SW 1271 (cell line): ENCODE measurements around the gene VRTN.
"Not testable (repeated sequence)": the region's sequence is repeated elsewhere in the genome, so short reads cannot be mapped to it uniquely, and the experiment has no call there.

Experiments used
- DNase-seq, 2 experiments: peaks; one replicate each; lab custom pipeline; 2025; lab: John Stamatoyannopoulos, UW

Gene VRTN, protein sequence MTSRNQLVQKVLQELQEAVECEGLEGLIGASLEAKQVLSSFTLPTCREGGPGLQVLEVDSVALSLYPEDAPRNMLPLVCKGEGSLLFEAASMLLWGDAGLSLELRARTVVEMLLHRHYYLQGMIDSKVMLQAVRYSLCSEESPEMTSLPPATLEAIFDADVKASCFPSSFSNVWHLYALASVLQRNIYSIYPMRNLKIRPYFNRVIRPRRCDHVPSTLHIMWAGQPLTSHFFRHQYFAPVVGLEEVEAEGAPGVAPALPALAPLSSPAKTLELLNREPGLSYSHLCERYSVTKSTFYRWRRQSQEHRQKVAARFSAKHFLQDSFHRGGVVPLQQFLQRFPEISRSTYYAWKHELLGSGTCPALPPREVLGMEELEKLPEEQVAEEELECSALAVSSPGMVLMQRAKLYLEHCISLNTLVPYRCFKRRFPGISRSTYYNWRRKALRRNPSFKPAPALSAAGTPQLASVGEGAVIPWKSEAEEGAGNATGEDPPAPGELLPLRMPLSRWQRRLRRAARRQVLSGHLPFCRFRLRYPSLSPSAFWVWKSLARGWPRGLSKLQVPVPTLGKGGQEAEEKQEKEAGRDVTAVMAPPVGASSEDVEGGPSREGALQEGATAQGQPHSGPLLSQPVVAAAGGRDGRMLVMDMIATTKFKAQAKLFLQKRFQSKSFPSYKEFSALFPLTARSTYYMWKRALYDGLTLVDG

DNA sequence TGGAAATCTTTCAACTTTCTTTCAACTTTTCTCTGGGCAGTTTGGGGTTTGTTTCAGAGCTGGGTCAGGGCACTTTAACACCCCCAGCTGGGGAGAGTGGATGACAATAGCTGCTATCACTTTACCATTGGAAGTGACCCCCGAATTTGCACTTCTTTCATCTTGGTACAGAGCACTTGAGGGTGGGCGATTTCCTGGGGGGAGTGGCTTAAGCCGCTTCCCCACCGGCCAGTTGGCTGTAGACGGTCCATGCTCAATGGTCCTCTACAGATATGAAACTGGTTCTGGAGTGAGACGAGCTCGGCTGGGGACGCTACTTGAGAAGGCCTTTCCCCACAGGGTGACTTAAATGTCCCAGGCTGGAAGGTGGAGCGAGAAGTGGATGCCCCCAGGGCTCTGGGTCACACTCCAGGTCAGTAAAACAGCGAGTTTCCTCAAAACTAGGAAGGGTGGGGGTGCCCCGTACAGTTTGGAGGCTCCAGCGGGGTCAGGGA is at the start of gene VRTN:
TSS of gene VRTN (plus strand) at position 231 of the 494 bp plus-strand sequence. CDS start 8,313 bp downstream, outside the sequence.
- DNase-seq, result no peak

DNA sequence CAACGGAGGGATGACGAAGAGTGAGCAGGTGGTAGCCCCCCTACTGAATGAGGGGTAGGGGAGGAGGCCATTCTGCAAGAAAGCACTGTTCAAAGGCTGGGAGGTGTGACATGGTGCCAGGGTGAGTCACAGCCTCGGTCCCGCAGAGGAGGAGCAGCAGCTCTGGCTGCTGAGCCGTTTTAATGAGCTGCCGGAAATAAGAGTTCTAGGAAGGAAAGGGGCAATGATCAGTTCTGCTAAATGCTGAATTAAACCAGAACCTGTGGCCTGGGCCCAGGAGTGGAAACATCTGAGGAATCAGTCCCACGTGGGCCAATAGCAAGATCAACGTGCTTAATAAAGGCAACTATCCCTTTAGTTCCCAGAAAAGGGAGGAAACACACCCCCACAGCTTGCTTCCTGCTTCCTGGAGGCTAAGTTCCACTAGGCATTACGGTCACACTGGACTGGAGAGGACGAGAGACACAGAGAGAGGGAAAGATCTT is 49.2 kb upstream of the VRTN start:
- no peak for DNase-seq

DNA sequence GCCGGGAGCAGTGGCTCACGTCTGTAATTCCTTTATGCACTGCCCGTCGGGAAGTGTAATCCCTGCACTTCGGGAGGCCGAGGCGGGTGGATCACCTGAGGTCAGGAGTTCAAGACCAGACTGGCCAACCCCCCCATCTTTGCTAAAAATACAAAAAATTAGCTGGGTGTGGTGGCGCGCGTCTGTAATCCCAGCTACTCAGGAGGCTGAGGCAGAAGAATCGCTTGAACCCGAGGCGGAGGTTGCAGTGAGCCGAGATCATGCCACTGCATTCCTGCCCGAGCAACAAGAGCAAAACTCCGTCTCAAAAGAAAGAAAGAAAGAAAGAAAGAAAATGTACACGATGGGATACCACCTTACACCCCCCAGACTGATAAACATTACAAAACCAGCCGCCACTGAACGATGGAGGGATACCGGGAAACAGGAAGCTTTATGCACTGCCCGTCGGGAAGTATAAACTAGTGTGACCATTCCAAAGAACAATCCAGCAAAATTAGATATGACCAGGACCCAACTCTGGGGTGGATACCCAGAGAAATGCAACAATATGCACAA is 46.6 kb upstream of the VRTN start:
- no peak for DNase-seq

DNA sequence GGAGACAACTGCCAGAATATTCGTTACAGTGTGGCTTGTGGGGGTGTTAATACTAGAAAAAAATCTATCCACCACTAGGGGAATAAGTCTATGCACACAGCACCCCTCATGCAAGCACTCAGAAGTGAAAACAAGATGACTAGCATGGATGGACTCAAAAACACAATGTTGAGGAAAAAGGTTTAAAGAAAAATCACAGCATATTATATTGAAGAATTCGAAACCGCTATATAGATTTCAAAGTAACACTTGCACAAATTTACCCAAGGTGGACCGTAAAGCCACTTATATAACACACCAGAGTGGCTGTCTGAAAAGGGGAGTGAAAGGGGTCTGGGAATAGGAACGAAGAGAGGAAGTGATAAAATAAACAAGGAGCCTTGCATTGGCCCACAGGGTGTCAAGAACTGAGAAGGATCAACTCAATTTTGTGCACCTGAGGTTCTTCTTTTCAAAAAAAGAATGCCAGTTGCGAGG is 46.1 kb upstream of the VRTN start:
- peak in 1 of 2 experiments; percentile 70 for DNase-seq

DNA sequence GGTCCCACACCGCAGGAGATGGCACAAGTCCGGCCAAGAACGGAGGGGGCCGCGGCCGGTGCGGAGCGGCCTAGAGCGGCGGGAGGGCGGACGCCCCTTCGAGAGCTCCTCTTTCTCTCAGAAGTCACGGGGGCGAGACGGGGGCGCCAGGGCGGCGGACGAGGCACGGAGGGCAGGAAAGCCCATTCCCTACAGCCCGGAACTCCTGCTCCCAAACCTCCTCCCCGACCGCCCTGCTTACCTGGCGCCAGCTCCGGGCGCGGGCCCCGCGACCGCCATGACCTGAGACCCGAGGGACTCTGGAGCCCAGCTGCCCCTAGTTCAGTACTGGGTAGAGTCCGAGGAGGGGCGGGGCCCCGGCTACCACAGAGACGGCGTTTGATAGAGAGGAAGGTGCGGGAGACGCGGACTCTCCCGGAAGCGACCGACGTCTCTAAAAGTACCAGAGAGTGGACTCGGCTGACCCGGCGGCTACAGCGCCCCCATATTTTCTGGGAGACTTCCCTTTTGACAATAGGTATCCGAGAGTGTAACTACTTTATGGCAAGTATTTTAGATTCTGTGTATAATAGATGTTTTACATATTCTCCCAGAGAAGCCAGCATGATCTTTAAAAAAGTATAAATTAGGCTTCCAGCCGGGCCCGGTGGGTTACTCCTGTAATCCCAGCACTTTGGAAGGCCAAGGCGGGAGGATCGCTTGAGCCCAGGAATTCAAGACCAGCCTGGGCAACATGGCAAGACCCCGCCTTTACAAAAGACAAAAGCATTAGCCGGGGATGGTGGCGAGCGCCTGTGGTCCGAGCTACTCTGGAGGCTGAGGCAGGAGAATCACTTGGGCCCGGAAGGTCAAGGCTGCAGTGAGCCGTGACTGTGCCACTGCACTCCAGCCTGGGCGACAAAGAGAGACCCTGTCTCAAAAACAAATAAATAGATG is 45.4 kb upstream of the VRTN start, which contains the start of gene ABCD4:
TSS of gene ABCD4 (minus strand) at position 301 of the 936 bp plus-strand sequence. CDS start at position 279, 22 bp downstream.
- DNase-seq, result peak; percentile 88 to 97

DNA sequence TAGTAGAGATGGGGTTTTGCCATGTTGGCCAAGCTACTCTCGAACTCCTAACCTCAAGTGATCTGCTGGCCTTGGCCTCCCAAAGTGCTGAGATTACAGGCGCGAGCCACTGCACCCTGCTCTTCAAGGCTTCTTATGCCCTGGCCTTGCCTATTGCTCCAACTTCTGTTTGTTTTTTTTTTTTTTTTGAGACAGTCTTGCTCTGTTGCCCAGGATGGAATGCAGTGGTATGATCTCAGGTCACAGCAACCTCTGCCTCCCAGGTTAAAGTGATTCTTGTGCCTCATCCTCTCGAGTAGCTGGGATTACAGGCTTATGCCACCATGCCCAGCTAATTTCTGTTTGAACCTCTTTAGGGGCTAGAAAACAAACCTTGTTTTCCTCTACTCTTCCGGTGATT is 39.6 kb upstream of the VRTN start:
- DNase-seq, result no peak

DNA sequence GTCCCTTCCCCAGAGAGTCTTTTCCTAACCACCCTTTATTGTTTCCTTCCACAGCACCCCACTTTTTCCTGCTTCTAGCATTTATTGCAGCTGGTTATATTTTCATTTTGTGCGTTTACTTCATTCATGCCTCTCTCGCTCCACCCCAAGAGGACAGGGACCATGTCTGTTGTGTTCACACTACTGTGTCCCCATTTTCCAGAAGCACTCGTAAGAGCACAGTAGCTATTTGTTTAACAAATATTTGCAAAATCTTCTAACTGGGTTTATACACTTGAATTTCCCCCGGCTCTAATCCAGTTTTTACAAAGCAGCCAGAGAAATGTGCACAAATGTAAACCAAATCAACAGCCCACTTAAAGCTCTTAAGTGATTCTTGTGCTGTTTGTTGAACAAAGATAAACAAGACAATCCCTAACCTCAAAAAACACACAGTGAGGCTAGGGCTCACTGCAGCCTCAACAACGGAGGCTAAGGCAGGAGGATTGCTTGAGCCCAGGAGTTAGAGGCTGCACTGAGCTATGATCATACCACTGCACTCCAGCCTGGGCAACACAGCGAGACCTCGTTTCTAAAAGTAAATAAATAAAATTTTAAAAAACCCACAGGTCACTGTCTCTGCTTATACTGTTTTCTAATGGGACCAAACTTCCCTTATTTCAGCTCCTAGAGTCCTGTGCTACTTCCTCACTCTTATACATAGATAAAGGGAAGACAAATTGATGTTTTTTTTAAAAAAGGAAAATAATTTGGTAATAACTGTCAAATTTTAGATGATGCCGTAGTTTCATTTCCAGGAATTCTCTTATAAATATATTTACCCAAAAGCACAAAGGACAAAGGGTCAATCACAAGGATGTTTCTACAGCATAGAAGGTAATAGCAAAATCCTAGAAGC is 38.9 kb upstream of the VRTN start:
- DNase-seq, result no peak

DNA sequence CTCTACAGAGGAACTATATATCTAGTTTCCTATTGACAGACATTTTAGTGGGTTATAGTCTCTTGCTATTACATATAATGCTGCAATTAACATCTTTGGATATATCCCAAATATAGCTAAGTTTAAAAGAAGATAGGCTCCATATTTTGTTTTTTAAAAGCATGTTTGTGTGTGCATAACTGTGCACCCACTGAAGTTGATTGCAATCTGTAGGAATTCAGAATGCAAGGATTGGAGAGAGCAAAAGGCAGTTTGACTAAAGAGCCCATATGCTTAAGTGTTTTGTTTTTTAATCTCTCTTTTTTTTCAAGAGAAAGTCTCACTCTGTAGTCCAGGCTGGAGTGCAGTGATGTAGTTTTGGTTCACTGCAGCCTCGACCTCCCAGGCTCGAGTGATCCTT is 36.1 kb upstream of the VRTN start:
- no peak for DNase-seq

DNA sequence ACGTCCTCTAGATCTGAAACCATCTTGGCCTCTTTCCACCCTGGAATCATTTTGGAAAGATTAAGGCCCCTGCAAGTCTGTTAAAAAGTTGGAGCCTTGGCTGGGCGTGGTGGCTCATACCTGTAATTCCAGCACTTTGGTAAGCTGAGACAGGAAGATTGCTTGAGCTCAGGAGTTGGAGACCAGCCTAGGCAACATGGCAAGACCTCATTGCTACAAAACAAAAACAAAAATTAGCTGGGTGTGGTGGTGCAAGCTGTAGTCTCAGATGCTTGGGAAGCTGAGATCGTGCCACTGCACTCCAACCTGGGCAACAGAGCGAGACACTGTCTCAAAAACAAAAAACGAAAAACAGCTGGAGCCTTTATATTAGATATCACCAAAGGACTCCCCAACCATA is 34.7 kb upstream of the VRTN start:
- no peak for DNase-seq

DNA sequence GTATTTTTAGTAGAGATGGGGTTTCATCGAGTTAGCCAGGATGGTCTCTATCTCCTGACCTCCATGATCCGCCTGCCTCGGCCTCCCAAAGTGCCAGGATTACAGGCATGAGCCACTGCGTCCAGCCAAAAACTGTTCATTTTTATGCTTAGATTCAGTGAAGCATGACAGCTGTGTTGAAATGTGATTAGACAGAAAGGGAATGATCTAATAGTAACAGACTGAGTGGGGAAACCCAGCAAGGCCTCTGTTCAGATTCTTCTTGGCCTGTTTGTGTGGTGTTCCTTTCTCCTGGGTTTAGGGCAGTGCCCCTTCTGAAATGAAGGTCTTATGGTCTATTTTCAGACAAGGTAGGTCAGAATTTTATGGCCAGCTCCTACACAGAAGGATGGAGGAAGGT is 33.7 kb upstream of the VRTN start:
- no peak for DNase-seq

DNA sequence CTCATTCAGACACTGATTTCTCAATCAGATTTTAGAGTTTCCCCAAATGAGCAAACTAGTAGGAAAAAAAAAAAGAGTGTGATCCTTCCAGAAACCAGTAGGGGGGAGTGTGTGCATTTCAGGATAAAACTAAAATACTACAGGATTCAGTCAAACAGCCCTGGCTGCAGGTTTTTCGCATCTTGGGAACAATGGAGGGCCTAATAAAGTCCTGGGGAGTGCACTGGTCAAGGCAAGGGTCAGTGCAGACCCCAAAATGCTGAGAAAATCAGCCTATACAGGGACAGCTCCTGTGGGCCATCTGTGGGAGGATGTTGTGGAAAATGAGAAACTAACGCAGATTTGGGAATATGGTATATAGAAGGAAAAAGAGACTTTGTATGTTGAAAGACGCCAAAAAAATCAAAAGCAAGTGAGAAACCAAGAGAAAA is 23.3 kb upstream of the VRTN start:
- peak in 1 of 2 experiments; percentile 48 for DNase-seq

DNA sequence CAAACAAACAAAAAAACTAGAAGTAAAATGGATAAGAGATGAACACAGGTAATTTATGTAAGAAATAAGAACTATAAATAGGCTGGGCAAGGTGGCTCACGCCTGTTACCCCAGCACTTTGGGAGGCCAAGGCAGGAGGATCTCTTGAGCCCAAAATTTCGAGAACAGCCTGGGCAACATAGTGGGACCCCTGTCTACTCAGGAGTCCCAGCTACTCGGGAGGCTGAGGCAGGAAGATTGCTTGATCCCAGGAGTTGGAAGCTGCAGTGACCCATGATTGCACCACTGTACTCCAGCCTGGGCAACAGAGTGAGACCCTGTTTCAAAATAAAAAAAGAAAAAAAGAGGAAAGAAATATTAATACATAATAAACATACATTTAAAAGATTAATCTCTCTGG is 22.8 kb upstream of the VRTN start:
- DNase-seq, result no peak

DNA sequence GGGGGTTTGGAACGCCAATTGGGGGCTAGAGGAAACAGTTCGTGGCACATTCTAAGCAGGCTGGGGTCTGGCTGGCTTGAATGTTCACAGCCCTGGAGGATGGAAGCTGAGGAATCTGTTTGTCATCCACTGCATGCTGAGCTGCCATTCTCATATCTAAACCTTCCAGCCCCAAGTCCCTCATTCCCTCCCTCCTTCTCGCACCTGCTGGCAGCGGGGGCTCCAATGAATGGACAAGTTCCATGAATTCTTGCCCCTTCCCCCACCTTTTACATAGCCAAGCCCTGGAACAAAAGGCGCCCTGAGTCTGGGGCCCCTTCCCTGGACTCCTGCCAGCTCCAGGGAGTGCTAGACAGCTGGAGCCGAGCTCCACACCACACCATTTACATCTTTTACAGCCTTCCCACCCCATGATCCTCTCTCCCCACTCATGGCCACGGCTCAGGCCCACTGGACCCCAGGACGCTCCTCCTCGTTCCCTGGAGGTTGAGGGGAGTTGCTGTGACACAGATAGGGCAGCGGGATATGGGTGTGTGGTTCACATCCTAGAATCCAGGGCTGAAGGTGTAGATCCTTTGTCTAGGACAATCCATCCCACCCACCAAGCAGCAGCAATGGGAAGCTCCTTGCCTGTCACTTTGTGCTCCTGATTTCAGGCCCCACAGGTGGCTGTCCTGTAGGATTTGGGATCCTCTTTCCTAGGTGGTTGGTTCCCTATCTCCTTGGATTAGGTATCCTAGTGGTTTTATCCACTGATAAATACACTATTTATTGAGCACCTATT is 21.7 kb upstream of the VRTN start:
- DNase-seq, result no peak

DNA sequence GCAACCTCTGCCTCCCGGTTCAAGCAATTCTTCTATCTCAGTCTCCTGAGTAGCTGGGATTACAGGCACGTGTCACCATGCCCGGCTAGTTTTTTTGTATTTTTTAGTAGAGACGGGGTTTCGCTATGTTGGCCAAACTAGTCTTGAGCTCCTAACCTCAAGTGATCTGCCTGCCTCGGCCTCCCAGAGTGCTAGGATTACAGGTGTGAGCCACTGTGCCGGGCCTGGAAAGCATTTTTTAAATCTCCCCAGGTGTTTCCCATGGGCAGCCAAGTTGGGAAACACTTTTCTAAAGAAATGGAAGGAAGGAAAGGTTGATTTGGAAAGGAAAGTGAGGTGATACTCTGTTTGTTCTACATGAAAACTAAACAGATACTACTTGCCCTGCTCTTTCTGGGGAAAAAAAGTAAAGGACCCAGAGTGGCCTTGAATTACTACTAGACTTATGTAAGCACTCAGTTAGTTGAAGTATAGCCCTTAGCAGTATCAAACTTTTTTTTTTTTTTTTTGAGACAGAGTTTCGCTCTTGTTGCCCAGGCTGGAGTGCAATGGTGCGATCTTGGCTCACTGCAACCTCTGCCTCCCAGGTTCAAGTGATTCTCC is 18.2 kb upstream of the VRTN start:
- DNase-seq, result not testable (repeated sequence)

DNA sequence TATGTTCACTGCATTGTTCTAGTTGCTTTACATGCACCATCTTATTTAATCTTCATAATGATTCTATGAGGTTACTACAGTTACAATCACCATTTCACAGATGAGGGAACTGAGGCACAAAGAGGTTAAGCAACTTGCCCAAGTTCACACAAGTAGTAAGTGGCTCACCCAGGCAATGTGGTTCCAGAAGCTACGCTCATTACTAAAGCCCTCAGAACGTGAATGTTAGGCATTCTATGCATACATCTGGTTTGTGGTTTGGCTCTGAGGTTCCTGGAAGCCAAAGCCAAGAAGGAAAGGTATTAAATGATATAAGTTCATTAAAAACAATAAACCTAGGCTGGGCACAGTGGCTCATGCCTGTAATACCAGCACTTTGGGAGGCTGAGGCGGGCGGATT is 14.4 kb upstream of the VRTN start:
- no peak for DNase-seq

DNA sequence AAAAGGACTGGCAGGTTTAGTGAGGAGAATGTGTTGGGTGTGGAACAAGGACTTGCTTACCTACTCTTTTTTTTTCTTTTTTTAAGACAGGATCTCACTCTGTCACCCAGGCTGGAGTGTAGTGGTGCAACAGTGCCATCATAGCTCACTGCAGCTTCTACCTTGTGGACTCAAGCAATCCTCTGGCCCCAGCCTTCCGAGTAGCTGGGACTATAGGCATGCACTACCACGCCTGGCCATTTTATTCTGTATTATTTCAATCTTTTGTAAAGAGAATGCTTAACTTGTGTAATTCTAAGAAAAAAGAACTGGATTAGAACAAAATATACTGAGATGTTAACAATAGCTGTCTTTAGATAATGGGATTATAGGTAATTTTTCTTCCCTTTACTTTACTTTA is 1.9 kb upstream of the VRTN start:
- DNase-seq, result no peak

DNA sequence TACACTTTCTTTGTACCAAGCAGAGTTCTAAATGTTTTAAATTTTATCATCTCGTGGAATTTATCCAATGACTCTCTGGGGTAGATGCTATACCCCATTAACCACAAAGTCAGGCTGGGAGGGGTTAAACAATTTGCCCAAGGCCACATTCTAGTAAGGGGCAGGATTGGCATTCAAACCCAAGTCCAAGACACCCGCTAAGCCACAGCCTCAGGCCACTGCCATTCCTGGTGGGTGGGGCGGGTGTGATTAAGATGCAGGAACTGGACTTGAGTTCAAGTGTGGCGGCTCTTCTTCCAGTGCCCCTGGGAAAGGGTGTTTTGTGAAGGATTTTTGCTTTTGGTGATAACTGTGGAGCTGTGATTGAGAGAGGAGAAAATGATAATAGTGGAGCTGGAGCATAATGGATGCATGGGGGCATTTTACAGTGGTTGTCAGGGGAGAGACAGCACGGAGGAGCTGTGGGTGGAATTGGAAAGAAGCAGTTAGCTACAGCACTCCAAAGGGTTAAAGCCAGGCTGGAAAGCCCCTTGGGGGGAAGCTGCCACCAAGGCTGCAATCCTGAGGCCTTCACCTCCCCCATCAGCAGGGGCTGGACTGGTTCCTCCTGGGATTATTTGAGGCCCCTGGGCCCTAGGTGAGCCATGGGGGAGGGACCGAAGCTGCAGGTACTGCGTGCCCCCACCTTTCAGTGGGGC is 1.0 kb upstream of the VRTN start:
- no peak for DNase-seq

DNA sequence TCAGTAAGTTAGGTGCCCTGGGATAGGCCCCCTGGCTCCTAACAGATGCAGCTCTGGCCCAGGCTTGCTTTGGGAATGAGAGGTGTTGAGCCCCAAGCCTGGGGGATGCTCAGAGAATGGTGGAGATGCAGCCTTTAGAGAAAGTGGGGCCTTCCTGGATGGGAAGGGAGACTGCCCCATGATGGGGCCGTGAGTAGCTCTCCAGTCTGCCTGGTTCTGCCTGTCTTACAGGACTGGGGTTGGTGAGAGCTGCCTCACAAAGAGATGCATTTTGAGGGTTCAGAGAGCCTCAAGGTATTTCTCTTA is 523 bp upstream of the VRTN start:
- no peak for DNase-seq
